HCT116 (cell line): ENCODE data around the gene LRRC72.

Experiments used
- CTCF ChIP-seq, 3 experiments: fragments of 200-600 bp in 1 of 3; sonication (generic) in 1 of 3; IDR thresholded peaks in 2 of 3; conservative IDR thresholded peaks in 1 of 3; 2 replicates each; pipeline ENCODE4 v1.5.1; 2012 to 2017; ENCODE audit warnings: low read depth in 2 of 3, low read length in 2 of 3, antibody characterized with exemption in 1 of 3, borderline replicate concordance in 1 of 3, control low read depth in 1 of 3, mild to moderate bottlenecking in 1 of 3, mixed read lengths in 1 of 3, mixed run types in 1 of 3, moderate library complexity in 1 of 3; ENCODE audit not compliant: insufficient read depth in 1 of 3
- EZH2 ChIP-seq: fragments of 200-600 bp; sonication (generic); IDR thresholded peaks from 2 replicates; pipeline ENCODE4 v1.6.1; 2017; ENCODE audit warnings: antibody characterized with exemption, mixed run types
- POLR2A ChIP-seq: IDR thresholded peaks from 2 replicates; pipeline ENCODE4 v1.7.0; 2011; ENCODE audit warnings: borderline replicate concordance; ENCODE audit not compliant: insufficient read depth, insufficient read length; ENCODE audit errors: extremely low read depth
- POLR2AphosphoS5 ChIP-seq: IDR thresholded peaks from 2 replicates; pipeline ENCODE4 v1.6.1; 2011; ENCODE audit warnings: mild to moderate bottlenecking, low read depth, low read length, moderate library complexity

- TF ChIP-seq EZH2 (no peak), CTCF (IDR thresholded peaks at IDR 0.05 in 2 of 3, conservative IDR thresholded peaks at IDR 0.05 in 1 of 3; ENCODE audit: borderline replicate concordance in 1 of 3, insufficient read depth in 1 of 3, low read depth in 2 of 3, low read length in 2 of 3) (no peak), POLR2A (no peak), POLR2AphosphoS5 (no peak)
These were observed 29.7 kb downstream of the LRRC72 start for GRCh38 chr7:16556359-16556758.
